GM18520 (cell line): ENCODE results near the gene BSX.

ENCODE experiments used
- ATAC-seq: cut with Tn5 transposase; IDR thresholded peaks from one replicate; pipeline ENCODE4 v1.9.1; 2021; ENCODE audit not compliant: unreplicated experiment

The BSX gene

DNA sequence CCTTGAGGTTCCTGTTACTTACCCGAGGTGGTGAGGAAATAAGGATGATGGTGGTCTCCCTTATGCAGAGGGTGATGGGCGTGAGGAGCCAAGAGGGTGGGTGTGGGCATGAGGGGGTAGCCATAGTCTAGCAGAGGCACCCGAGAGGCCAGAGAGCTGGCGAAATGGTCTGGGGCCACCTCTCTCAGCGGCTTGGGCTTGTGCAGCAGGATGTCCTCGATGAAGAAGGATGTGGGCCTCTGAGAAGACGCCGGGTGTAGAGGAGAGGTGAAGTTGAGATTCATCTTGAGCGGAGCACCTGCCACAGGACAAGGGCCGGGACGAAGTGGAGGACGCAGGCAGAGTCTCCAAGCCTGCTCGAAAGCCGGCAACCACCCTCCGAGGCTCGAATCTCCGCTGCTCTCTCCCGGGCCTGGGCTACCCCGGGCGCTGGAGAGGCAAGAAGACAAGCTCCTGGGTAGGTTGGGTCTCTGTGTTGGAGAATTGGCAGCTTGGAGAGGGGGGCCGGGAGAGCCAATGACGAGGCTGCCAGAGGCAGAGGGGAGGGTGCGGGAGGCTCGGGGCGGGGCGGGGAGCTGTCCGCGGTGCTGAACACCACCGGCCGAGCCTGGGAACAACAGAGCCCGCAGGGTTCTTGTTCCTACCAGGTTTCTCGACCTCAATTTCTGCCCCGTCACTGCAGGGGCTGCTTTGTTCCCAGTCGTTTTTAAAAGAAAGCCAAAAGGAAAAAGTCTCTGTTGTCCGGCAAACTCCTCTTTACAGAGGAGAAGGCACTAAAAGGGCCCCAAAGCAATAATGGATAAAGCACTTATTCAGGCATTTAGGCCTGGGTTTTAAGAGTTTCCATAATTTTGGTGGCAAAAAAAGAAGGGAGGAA is at the start of gene BSX:
BSX (minus strand) TSS at position 447 of the 877 bp plus-strand sequence; CDS start at position 284, 163 bp downstream.
- ATAC-seq: no peak

DNA sequence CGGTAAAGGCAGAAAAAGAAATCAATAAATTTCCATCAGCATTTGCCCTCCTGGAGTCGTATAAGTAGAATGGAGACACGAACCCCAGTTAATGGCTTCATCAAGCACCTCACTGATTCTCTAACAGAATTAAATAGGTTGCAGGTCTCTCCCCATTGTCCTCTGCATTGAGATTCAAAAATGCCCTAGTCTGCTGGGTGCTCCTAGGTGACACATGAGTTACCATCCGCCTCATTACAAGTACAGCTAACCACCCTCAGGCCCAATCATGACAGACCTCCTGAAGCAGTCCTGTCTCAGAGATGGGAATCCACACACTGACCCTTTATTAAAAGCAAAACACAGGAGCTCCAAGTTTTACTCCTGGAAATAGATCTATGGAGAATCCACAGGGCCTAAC is 48.9 kb upstream of the BSX start:
- ATAC-seq: no peak

GRCh38 chr11:123020968-123021367 is 39.3 kb upstream of the BSX start:
- no peak for ATAC-seq

DNA sequence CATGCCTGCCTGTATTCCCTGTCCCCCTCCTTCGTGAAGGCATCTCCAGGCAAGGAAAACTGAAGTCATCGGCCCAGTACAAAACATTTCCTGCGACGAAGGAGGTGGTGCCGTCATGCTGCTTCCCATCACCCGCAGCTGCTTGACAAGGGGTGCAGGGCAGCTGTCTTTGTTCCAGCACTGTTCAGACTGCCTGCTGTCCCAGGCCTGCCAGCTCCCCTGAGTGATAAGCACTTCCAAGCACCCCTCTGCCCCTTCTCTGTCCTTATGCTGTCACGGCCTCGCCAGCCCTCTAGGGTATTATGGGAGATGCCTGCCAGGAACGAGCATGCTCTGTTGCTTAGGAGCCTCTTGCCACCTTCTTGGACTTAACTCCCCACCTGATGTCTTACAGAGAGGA is 37.1 kb upstream of the BSX start:
- ATAC-seq: no peak

GRCh38 chr11:123011510-123011909 is 29.9 kb upstream of the BSX start:
- ATAC-seq: no peak

DNA sequence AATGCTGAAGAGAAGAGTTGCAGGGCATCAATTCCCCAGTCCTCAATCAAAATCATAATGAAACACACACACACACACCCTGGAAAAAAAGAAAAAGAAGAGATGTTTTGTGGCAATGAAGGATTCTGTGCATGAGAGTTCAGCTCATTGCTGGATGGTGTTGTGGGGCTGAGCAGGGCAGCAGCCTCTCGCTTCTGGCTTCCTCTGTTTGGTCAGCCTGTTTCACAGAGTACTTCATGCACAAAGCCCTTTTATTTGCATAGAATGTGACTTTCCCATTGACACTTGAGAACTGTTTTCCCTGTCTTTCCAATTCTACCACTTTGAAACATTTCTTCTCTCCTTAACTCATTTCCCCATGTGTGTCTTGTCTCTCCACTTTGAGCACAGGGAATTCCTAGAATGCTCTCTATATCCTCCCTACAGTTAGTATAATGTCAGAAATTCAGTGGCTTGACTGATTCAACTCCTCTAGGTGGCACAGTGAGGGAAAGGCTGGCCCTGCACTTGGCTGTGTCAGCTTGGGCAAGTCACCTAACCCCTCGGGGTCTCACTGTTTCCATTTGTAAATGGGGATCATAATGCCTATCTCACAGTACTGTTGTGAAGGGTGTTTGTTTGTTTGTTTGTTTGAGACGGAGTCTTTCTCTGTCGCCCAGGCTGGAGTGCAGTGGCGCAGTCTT is 25.4 kb upstream of the BSX start:
- ATAC-seq: no peak

DNA sequence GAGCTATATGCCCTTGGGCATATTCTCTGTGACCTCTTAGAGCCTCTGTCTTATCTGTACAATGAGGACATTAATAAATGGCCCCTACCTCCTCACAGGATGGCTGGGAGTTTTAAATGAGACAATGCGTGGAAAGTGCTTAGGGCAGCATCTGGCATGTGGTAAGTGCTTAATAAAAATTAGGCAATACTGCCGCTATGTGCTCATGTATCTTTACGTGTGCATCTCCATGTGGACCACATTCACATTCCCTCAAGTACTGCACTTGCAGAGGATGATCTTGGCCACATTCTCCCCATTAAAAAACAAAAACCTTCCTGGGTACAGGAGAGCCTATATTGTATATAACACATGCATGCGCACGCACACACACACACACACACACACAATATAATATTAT is 19.1 kb upstream of the BSX start:
- ATAC-seq: no peak

DNA sequence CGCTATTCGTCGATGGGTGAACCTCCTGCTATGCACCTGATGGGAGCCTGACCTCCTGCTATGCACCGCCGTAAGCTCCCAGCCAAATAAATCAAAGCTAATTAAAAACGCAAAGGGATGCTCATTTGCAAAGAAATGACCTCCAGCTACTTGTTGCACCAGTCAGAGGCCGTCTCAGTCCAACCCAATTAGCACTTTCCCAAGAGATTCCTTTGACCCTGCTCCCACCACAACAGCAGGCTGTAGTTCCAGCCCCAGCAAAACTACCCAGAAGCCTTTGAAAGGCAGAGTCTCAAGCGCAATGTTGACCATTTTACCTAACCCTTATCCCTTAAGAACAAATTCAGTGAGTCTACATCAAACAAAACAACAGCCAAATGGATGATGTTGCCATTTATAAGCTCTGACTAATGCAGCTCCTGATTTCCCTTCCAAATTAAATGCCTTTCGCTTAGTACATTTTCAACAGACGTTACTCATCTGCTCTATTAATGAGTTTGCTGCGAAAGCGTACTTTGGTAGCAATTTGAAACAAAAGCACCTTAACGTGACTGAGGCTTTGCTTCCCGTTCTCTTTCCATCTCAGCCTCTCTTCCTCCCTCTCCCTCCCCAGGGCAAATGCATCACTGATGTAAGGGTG is 17.2 kb upstream of the BSX start:
- ATAC-seq: no peak

- ATAC-seq: no peak
These were observed 13.9 kb upstream of the BSX start for GRCh38 chr11:122995526-122995925.

DNA sequence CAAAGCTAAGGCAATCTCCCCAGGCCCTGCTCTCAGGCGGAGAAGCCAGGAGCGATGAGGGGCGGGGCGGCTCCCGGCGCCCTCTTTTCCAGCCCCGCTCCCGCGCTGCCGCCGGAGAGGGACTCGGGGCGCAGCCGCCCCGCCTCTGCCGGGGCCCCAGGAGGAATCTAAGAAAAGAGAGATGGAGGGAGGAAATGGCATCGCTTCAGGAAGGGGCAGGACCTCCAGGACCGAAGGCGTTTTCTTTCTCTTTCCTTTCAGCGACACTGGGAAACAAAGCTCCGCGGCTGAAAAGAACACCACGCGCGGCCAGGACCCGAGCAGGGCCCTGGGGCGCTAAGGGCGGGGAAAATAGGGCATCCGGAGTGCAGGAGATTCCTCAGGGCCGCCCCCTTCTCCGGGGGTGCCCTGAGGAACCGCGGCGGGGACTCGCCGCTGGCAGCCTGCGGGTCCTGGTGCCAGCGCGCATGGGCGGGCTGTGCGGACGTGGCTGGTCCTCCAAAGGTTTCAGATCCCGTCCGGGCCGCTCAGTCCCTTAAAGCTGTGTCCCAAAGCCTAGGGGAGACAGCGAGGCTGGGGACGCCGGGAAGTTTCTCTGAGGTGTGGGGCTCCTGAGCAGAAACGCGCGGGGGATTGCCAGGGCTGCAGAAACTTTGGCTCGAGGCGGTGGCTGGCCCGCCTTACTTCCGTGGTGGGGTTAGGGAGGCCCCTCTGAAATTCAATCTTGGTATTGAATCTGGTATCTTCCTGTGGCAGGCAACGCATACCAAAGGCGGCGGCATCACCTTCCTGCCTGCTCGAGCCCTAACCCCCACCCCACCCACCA is 2.8 kb upstream of the BSX start:
- ATAC-seq: no peak

DNA sequence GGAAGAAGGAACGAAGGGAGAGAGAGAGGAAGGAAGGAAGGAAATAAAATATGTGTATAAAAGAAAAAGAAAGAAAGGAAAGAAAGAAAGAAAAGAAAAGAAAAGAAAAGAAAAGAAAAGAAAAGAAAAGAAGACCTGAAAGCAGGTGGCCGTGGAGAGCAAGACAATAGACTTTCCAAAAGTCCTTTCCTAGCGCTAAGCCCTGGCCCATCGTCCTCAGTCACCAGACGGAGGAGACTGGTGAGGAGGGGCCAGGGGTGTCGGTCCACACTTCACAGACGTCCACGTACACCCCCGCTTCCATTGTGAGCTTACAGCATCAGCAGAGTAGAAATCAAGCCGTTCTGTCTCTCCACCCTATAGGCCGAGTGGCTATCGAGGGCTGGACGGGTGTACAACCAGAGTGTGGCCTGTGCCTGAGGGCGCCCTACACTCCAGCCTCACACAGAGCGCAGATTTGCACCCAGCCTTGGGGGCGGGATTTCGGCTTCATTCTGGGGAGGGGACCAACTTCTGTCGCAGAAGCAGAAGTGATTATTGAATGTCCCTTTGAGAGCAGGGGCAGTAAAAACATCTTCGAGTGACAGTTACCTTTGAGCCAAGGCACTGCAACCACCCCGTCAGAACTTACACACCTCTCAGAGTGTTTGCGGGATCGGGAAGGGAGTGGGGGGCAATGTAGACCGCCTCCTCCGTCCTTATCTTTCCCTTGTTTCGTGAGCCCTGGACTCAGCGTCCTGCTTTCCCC is 2.0 kb upstream of the BSX start:
- ATAC-seq: no peak

- ATAC-seq: no peak
These were observed 1.6 kb downstream of the BSX start for GRCh38 chr11:122979815-122980595.

GRCh38 chr11:122979103-122979814 is 2.4 kb downstream of the BSX start:
- ATAC-seq: no peak

- ATAC-seq: no peak
These were observed 3.4 kb downstream of the BSX start for GRCh38 chr11:122978299-122978620.

- ATAC-seq: no peak
These were observed 4.0 kb downstream of the BSX start for GRCh38 chr11:122977470-122978298.

GRCh38 chr11:122976734-122977469 is 4.7 kb downstream of the BSX start:
- ATAC-seq: no peak

DNA sequence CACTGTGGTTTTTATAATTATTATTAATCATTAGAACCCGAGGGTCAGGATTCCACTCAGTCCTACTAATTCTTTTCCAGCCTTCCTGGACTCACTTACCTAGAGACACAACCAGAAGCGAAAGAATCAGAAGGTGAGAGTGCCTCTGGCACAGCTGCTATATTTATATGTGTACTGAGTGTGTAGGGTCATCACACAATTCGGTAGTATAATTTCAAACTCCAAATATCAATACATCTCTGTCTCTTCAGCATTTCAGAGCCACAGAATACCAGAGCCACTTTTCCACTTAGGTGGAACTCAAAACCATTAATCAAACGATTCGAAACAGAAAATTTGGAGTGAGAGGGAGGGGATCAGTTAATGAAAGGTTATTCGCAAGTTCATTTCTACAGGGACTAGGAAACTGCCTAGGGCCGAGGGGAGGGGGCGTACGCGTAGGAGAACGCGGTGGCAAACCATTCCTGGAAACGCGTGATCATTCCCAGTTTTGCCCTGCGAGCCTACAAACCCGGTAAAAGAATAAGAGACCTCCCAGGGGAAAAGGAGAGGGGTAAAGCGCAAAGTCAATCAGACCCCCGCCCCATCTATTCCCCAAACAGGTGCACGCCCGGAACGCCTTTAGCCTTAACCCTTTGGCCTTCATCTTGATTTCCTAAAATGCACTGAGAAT is 5.4 kb downstream of the BSX start:
- no peak for ATAC-seq
